NCI-H82 treated with DMSO at 0.1 percent for 48 hours (cell line): Measurements from ENCODE around the gene DNAJC7.
"Not testable (repeated sequence)": the region's sequence is repeated elsewhere in the genome, so short reads cannot be mapped to it uniquely, and the experiment has no call there.

Source experiments
- DNase-seq: peaks from one replicate; lab custom pipeline; 2025; ENCODE audit not compliant: unreplicated experiment; lab: John Stamatoyannopoulos, UW

Gene DNAJC7

DNA sequence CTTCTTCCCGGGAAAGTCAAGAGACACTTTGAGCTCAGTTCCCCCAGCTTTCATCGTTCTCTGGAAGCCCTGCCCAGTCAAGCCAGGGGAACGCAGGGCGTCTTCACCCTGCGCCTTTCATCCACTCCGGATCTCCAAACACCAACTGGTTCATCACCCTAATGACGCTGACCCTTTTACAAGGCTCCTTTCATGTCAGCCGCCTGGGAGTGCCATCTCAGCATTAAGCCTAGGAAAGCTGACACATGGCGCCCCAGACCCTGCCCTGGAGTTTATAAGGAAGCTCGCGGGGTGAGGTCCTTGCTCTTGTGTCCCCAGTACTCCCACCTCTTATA lies 594 bp upstream of the DNAJC7 start:
- no peak for DNase-seq

DNA sequence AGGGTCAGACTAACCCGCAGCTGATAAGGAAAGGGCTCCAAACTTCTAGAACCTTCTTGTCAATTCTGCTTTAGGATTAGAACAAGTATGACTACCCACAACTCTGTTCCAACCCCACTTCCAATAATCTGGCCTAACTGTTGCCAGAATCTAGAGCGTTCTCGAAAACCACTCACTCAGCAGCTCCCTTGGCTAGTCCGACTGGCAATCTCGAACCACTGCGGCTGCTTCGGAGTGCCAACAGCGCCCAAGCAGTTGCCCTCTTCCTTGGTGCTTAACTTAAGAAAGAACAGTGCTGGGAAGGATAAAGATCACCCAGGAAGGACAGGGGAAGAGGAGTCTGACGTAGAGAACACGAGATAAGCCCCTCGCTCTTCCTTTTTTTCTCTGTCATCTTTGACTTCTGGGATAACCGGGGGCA lies 818 bp downstream of the DNAJC7 start:
- DNase-seq: no peak

DNA sequence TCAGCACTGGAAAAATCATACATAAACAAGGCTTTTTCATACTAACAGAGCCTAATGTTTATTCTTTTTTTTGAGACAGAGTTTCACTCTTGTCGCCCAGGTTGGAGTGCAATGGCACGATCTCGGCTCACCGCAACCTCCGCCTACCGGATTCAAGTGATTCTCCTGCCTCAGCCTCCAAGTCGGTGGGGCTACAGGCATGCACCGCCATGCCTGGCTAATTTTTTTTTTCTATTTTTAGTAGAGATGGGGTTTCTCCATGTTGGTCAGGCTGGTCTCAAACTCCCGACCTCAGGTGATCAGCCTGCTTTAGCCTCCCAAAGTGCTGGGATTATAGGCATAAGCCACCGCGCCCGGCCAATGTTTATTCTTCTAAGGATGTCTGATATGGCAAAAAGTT lies 3.5 kb downstream of the DNAJC7 start:
- DNase-seq: not testable (repeated sequence)

DNA sequence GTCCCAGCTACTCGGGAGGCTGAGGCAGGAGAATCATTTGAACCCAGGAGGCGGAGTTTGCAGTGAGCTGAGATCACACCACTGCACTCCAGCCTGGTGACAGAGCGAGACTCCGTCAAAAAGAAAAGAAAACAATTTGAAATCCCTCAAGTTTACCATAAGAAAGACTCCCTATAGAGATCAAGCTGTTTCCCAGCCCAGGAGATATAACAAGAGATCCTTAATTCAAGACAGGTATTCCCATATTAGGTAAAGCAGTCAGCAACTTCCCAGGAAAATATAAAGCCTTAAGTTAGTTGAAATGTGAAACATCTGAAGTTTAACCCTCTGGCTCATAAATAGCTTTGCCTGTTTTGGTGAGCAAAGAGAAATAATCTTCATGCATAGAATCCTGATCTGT lies 4.9 kb downstream of the DNAJC7 start:
- not testable (repeated sequence) for DNase-seq

DNA sequence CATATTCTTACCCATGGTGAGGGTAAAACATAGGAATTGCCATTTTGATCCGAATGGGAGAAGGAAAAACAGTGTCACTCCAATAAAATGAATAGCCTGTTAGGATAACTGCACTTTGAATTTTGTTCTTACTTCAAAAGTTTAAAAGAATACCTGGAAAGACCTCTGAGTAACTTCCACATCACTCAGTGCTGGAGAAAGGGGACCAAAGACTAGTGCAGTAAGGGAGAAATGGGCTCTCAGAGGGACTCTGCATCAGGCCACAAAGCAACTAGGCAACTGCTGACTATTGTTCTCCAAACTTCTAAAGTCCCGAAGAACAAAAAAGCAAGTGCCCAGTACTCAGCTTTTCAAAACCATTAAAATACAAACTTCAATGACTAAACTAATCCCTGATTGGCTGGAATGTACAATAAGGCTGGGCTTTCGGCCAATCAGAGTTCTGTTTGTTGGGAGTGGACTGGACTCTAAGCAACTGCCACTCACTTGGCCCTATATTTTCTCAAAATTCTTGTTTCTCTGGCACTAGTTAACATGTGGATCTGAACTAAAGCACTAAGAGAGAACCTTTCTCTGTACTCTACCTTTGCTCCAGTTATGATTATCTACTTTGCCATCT lies 6.2 kb downstream of the DNAJC7 start:
- no peak for DNase-seq

DNA sequence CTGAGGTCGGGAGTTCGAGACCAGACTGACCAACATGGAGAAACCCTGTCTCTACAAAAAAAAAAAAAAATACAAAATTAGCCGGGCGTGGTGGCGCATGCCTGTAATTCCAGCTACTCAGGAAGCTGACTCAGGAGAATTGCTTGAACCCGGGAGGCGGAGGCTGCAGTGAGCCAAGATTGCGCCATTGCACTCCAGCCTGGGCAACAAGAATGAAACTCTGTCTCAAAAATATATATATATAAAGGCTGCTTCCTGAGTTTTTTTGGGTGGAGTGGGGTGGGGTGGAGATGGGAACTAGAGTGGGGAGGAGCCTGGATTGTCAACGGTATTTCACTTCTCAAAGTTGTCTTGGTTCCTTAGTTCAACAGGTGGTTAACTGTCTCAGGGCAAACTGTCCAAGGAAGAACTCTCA lies 7.0 kb downstream of the DNAJC7 start:
- DNase-seq: not testable (repeated sequence)

DNA sequence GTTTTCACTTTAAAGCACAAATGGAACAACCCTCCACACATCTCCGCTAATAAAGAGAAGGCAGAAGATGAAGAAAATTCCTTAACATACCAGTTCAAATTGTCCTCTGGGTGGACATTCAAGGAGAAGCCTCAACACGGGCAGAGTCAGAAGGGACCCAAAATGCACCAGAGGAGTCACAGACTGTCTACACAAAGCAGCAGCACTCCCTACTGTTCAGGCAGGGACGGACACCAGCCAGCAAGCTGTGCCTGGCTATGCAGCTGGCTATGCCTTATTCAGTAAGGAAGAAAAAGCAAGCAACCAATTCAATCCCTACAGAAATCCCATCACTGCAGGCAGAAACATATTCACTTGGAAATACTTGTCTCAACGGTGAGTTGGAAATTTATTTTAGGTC lies 8.1 kb downstream of the DNAJC7 start:
- DNase-seq: no peak

DNA sequence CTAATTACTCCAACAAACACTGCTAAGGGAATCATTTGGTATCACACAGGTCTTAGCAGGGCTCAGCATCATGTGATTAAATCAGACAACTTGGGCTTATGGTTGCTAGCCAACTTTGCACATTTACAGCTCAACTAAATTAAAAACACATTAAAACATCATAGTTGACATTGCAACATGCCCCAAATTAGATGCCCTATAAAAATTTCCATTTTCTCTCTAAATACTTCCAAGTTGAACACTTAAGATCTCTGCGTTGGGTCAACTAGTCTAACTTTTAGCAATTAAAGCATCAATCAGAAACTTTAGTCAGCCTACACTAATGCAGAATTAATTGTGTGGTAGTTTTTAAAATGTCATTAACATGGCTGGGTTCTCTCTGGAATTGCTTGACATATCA lies 12.1 kb downstream of the DNAJC7 start:
- DNase-seq: peak; percentile 48

DNA sequence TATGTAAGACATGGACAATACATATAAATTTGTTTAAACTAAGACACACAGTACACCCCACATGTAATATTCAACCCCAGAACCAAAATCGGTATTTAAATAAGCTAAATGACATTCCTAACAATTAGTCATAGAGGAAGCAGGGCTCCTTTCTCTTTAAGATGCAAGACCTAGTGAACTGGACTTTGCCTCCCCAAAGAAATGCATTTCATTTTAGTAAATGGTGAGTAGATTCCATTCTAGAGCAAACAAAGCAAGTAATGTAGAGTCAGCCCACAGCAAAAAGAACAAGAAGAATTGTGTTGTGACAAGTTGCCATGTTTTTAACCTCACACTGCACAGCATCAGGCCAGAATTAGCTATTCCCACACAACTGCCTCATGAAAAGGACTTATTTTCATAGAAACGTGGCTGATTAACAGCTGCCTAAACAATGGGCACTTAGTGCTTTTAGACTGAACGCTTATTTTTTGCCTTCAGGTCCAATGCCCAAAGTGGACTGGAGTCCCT lies 14.4 kb downstream of the DNAJC7 start:
- DNase-seq: no peak

DNA sequence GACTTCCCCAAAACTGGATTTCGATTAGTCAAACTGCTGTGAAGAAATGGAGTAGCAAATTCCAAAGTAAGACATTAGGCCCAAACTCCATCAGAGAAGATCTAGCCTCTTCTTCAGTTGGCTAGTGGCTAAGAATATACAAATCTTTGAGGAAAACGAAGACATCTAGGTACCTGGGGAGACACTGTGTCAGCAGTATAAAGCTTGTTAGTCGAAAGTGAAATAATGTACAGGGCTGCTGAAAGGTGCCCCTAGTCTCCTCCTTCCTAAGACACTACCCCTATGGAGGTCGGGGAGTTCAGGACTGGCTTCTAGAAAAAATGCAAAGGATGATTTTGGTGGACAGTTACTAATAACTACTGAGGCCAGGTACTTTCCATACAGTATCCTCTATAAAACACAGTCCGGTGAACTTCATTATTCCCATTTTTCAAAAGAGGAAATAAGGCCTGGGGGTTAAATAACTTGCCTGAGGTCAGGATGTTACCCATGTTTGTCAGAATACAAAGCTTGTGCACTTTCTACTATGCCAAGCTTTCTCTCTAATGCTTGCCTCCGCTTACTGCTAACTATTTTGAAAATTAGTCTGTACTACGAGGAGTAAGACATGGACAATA lies 15.0 kb downstream of the DNAJC7 start:
- no peak for DNase-seq

DNA sequence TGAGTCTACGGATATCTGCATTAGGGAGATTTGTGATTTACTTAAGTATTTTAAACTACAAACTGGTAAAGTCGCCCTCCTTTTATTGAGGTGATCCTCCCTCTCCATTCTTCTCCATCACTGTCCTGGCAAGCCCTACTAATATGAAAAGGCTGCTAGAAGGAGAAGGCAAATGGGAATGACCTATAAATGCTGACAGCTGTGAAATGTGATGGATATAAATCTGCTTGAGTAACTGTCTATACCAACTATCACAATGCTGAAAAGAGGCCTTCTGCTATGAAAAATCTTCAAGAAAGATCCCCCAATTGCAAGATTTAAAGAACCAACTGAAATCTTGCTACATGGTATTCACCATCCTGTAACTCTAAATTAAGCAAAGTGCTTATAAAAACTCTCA lies 15.5 kb downstream of the DNAJC7 start:
- no peak for DNase-seq

DNA sequence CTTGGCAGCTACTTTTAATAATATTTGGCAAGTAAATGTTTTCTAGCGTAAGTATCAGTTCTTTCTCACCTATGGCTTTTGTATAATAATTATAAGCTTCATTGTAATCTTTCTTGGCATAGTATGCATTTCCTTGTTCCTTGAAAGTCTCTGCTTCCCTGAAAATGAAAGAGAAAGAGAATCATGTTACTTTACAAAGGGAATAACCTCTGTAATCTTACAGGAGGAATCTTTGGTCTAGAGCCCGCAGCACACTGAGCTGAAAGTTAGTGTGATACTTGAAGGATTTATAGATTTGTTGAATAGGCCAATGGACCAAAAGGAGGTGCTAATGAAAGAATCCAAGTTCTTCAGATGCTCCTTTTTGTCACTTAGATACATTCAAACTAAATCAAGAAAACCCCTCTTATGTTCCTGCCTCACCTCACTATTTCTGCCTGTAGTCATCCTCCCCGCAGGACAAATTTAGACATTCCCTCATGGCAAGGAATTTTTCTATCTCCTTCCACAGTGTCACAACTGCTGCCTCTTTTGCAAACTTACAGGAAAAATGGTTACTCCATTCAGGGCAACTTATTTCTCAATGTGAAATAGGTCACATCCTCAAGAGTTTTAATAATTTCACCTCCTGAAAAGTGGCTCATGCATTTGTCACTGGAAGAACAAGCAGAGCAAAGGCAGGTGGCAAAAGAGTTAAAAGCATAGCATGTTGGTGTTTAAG lies 16.7 kb downstream of the DNAJC7 start:
- no peak for DNase-seq

DNA sequence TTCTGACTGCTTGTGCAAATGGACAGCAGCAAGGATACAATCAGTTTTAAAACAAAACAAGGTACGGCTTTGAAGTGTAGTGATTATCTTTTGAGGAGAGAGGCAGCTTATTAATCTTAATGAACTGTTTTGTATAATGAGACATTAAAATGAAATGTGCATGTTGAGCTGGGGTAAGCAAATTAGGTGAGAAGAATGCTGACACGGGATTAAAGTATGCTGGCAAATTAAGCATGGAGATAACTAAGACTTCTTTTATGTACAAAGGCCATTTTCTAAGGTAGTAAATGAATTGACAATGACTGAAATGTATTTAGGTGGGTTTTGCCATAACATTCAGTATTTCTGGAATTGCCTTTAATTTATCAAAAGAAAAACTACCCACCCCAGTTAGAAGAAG lies 18.7 kb downstream of the DNAJC7 start:
- DNase-seq: no peak

DNA sequence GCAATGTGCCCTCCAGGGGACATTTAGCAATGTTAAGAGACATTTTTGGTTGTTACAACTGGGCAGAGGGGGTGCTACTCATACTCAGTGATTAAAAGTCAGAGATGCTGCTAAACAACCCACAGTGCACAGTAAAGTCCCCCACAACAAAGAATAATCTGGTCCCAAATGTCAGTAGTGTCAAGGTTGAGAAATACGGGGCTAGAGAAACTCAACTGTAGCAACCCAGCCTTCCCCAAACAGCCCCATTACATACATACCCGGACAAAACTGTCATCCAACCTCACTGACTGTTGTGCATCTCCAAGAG lies 20.4 kb downstream of the DNAJC7 start:
- no peak for DNase-seq

DNA sequence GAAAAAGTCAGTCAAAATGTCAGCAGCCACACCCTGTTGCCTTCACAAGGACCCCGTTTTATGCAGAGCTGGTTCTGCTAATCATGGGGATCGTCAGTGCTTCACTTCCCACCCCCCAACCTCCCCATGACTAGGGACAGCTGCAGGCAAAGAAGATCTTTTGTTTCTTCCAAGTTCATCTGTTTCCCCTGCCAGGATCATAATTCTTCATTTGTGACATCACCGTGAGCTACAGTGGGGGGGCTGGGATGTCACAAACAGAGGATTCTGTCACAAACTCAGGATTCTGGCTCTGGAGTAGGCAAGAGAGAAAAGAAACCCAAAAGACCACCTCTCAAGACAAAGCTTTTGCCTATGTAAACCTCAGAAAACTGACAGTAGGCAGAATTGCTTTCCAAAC lies 24.7 kb downstream of the DNAJC7 start:
- DNase-seq: no peak

DNA sequence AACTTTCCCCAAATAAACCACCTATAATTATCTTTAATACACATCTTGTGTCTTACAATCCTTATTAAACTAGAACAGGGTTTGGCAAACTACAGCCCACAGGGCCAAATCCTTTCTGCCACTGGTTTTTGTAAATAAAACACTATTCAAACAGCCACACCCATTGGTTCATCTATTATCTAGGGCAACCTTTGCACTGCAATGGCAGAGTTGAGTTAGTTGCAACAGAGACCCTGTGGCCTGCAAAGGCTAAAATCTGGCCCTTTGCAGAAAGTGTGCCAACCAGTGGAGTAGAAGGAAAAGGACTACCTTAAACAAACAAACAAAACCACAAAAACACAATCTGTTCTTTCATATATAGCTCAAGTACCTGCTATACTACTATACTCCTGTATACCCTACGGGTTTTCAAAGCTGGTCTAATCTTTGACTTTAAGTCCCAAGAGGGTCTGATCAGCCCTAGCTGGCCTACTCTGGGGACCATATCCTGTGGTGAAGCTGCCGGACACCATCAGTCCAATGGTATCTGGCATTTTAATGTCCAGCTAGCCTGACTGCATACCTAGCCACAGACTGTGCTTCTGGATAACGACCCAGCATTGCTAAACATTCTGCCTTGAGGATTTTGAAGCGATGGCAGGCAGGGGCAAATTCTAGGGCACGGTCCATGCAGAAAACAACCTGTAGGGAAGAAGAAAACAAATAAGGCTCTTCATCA lies 27.4 kb downstream of the DNAJC7 start:
- no peak for DNase-seq

DNA sequence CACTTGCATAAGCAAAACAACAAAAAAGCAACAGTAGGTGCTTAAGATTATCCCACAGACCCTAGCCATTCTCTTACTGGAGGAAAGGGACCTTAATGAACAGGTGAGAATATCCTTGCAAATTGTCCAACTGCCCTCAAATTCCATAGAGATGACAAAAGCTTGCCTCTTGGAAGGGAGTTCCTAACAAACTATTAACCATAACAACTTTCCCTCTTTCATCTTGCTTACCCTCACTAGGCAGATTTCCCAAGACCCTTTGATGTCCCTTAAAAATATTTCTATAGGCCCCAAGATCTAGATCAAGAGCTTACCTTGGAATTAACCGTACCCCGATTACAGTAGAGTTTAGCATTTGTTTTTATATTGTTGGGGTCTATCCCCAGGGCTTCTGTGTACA lies 28.8 kb downstream of the DNAJC7 start:
- DNase-seq: no peak

DNA sequence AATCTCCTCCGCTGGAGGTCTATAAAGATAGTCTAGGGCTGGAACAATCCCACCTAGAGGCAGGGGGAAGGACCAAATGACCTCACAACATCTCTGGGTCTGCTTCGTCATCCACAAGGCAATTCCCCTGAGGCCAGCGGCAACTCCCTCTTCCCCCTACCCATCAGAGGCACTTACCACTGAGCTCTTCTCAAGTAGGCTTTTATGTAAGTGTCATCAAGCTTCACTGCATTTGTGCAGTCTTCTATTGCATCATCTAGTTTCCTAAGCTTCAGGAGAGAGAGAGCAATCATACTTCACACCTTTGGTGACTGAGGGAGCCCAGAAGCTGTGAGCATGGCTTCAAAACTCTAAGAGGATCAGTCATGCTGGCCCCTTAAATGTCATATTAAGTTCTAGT lies 29.6 kb downstream of the DNAJC7 start:
- no peak for DNase-seq

DNA sequence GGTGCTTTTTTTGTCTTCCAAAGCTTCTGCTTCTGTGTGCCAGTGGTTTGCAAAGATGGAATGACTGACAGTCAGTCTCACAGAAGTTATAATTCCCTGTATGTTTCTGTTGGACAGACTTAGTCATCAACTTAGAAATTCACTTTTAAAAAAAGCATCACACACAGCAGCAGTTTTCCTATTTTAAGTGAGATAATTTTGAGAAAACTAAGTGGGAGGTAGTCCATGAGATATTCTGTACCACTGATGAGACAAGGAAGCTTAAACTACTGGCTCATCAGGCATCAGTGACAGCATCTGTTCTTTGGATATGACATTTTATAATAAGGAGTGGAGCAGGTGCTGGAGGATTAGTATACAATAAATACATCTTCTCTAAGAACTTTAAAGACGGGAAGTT lies 30.6 kb downstream of the DNAJC7 start:
- DNase-seq: peak; percentile 9

DNA sequence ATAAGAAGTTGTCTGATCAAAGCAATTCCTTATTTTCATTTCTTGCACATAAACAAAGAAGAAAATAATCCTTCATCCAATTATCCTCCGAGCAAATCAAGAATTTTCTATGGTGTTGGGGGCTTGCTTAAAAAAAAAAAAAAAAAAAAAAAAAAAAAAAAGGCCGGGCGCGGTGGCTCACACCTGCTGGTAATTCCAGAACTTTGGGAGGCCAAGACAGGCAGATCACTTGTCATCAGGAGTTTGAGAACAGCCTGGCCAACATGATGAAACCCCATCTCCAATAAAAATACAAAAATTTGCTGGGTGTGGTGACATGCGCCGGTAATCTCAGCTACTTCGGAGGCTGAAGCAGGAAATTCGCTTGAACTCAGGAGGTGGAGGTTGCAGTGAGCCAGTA lies 31.3 kb downstream of the DNAJC7 start:
- DNase-seq: no peak

DNA sequence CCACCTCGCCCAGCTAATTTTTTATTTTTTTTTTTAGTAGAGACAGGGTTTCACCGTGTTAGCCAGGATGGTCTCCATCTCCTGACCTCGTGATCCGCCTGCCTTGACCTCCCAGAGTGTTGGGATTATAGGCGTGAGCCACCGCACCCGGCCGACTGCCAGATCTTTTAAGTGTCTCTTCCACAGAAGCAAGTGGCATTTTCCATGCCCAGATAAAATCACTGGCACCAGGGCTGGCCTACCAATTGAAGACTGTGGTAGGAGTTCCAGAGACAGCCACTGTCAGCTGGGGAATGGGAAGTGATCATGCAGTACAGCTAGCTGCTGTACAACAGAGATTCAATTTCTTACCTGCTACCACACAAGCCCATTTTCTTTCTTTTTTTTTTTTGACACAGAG lies 32.8 kb downstream of the DNAJC7 start:
- DNase-seq: no peak
